Neural progenitor cell (in vitro differentiated cells): ENCODE results near the gene RNF6.

Experiments
- EZH2 ChIP-seq: fragments of 200-600 bp; sonication (generic); IDR thresholded peaks from 2 replicates; pipeline ENCODE4 v1.6.1; 2017; ENCODE audit warnings: antibody characterized with exemption, mild to moderate bottlenecking, moderate library complexity
- TF ChIP-seq, protein P1 (sequence below): fragments of 200-600 bp; sonication (generic); IDR thresholded peaks from 2 replicates; pipeline ENCODE4 v1.5.1; 2017; ENCODE audit warnings: antibody characterized with exemption, mild to moderate bottlenecking

- TF ChIP-seq, protein P1, sequence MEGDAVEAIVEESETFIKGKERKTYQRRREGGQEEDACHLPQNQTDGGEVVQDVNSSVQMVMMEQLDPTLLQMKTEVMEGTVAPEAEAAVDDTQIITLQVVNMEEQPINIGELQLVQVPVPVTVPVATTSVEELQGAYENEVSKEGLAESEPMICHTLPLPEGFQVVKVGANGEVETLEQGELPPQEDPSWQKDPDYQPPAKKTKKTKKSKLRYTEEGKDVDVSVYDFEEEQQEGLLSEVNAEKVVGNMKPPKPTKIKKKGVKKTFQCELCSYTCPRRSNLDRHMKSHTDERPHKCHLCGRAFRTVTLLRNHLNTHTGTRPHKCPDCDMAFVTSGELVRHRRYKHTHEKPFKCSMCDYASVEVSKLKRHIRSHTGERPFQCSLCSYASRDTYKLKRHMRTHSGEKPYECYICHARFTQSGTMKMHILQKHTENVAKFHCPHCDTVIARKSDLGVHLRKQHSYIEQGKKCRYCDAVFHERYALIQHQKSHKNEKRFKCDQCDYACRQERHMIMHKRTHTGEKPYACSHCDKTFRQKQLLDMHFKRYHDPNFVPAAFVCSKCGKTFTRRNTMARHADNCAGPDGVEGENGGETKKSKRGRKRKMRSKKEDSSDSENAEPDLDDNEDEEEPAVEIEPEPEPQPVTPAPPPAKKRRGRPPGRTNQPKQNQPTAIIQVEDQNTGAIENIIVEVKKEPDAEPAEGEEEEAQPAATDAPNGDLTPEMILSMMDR, result no peak
- no peak for TF ChIP-seq EZH2
Measured at GRCh38 chr13:26168835-26169234, 53.3 kb downstream of the RNF6 start.
